Measurements from ENCODE around the gene FATE1. TPM values are rescaled to one million over a fixed set of nuclear protein-coding genes. Genes with fewer than 3 reads are reported as not detected.

The FATE1 gene
- total RNA-seq, 1 experiment from 2014 or later = not detected

GRCh38 chrX:151699746-151700145 is 16.1 kb upstream of the FATE1 start:
- H3K27me3 ChIP-seq (ENCODE audit: control insufficient read depth, insufficient read depth, low read length) = peaks cover 2% of the 10 kb centered on the region; the same call in 1 of the 2 replicates
- H3K4me3 ChIP-seq (ENCODE audit: insufficient read depth, low read depth, low read length) = no peak overlapping the region
- no peak for DNase-seq
- no peaks in the 10 kb centered on the region for H3K36me3 ChIP-seq (replicated peaks; ENCODE audit: control insufficient read depth, insufficient read depth, low read length)

GRCh38 chrX:151700581-151700980 is 15.3 kb upstream of the FATE1 start:
- Histone ChIP-seq H3K36me3 (replicated peaks; ENCODE audit: control insufficient read depth, insufficient read depth, low read length) (no peaks in the 10 kb centered on the region), H3K27me3 (ENCODE audit: control insufficient read depth, insufficient read depth, low read length) (no peaks in the 10 kb centered on the region; the same call in 1 of the 2 replicates), H3K4me3 (ENCODE audit: insufficient read depth, low read depth, low read length) (no peak overlapping the region)
- no peak for DNase-seq

- Histone ChIP-seq H3K36me3 (replicated peaks; ENCODE audit: control insufficient read depth, insufficient read depth, low read length) (no peaks in the 10 kb centered on the region), H3K27me3 (ENCODE audit: control insufficient read depth, insufficient read depth, low read length) (no peaks in the 10 kb centered on the region), H3K4me3 (ENCODE audit: insufficient read depth, low read depth, low read length) (no peak overlapping the region)
- no peak for DNase-seq
These were observed 14.8 kb upstream of the FATE1 start for GRCh38 chrX:151701071-151701470.

GRCh38 chrX:151701531-151701930 is 14.3 kb upstream of the FATE1 start:
- H3K36me3 ChIP-seq (replicated peaks; ENCODE audit: control insufficient read depth, insufficient read depth, low read length) = no peaks in the 10 kb centered on the region
- no peak overlapping the region for H3K4me3 ChIP-seq (ENCODE audit: insufficient read depth, low read depth, low read length)
- no peak for DNase-seq
- H3K27me3 ChIP-seq (ENCODE audit: control insufficient read depth, insufficient read depth, low read length) = no peaks in the 10 kb centered on the region

GRCh38 chrX:151702026-151702714 is 13.7 kb upstream of the FATE1 start:
- Histone ChIP-seq H3K4me3 (ENCODE audit: insufficient read depth, low read depth, low read length) (no peak overlapping the region), H3K27me3 (ENCODE audit: control insufficient read depth, insufficient read depth, low read length) (no peaks in the 10 kb centered on the region), H3K36me3 (replicated peaks; ENCODE audit: control insufficient read depth, insufficient read depth, low read length) (no peaks in the 10 kb centered on the region)
- no peak for DNase-seq

GRCh38 chrX:151702741-151703340 is 13.0 kb upstream of the FATE1 start:
- Histone ChIP-seq H3K36me3 (replicated peaks; ENCODE audit: control insufficient read depth, insufficient read depth, low read length) (no peaks in the 10 kb centered on the region), H3K4me3 (ENCODE audit: insufficient read depth, low read depth, low read length) (no peak overlapping the region), H3K27me3 (ENCODE audit: control insufficient read depth, insufficient read depth, low read length) (no peaks in the 10 kb centered on the region)
- no peak for DNase-seq

GRCh38 chrX:151703487-151703886 is 12.3 kb upstream of the FATE1 start:
- H3K36me3 ChIP-seq (replicated peaks; ENCODE audit: control insufficient read depth, insufficient read depth, low read length) = no peaks in the 10 kb centered on the region
- H3K27me3 ChIP-seq (ENCODE audit: control insufficient read depth, insufficient read depth, low read length) = no peaks in the 10 kb centered on the region
- no peak for DNase-seq
- no peak overlapping the region for H3K4me3 ChIP-seq (ENCODE audit: insufficient read depth, low read depth, low read length)

GRCh38 chrX:151704041-151704663 is 11.7 kb upstream of the FATE1 start:
- H3K27me3 ChIP-seq (ENCODE audit: control insufficient read depth, insufficient read depth, low read length) = no peaks in the 10 kb centered on the region
- no peak for DNase-seq
- H3K36me3 ChIP-seq (replicated peaks; ENCODE audit: control insufficient read depth, insufficient read depth, low read length) = no peaks in the 10 kb centered on the region
- no peak overlapping the region for H3K4me3 ChIP-seq (ENCODE audit: insufficient read depth, low read depth, low read length)

GRCh38 chrX:151708821-151709220 is 7.0 kb upstream of the FATE1 start:
- Histone ChIP-seq H3K4me3 (ENCODE audit: insufficient read depth, low read depth, low read length) (no peak overlapping the region), H3K36me3 (replicated peaks; ENCODE audit: control insufficient read depth, insufficient read depth, low read length) (no peaks in the 10 kb centered on the region), H3K27me3 (ENCODE audit: control insufficient read depth, insufficient read depth, low read length) (no peaks in the 10 kb centered on the region)
- DNase-seq = no peak

- no peak for DNase-seq
- H3K36me3 ChIP-seq (replicated peaks; ENCODE audit: control insufficient read depth, insufficient read depth, low read length) = no peaks in the 10 kb centered on the region
- H3K4me3 ChIP-seq (ENCODE audit: insufficient read depth, low read depth, low read length) = no peak overlapping the region
- no peaks in the 10 kb centered on the region for H3K27me3 ChIP-seq (ENCODE audit: control insufficient read depth, insufficient read depth, low read length)
These were observed 5.4 kb upstream of the FATE1 start for GRCh38 chrX:151710457-151710856.

- no peak for DNase-seq
- H3K4me3 ChIP-seq (ENCODE audit: insufficient read depth, low read depth, low read length) = no peak overlapping the region
- H3K27me3 ChIP-seq (ENCODE audit: control insufficient read depth, insufficient read depth, low read length) = no peaks in the 10 kb centered on the region
- H3K36me3 ChIP-seq (replicated peaks; ENCODE audit: control insufficient read depth, insufficient read depth, low read length) = no peaks in the 10 kb centered on the region
These were observed 4.7 kb upstream of the FATE1 start for GRCh38 chrX:151711154-151711553.

- Histone ChIP-seq H3K4me3 (ENCODE audit: insufficient read depth, low read depth, low read length) (no peak overlapping the region), H3K27me3 (ENCODE audit: control insufficient read depth, insufficient read depth, low read length) (no peaks in the 10 kb centered on the region), H3K36me3 (replicated peaks; ENCODE audit: control insufficient read depth, insufficient read depth, low read length) (no peaks in the 10 kb centered on the region)
- DNase-seq = no peak
These were observed 4.0 kb upstream of the FATE1 start for GRCh38 chrX:151711787-151712186.

GRCh38 chrX:151712253-151712652 is 3.6 kb upstream of the FATE1 start:
- DNase-seq = no peak
- H3K4me3 ChIP-seq (ENCODE audit: insufficient read depth, low read depth, low read length) = no peak overlapping the region
- no peaks in the 10 kb centered on the region for H3K36me3 ChIP-seq (replicated peaks; ENCODE audit: control insufficient read depth, insufficient read depth, low read length)

GRCh38 chrX:151713849-151714248 is 2.0 kb upstream of the FATE1 start:
- peak; percentile 76 for DNase-seq
- Histone ChIP-seq H3K36me3 (replicated peaks; ENCODE audit: control insufficient read depth, insufficient read depth, low read length) (no peaks in the 10 kb centered on the region), H3K4me3 (ENCODE audit: insufficient read depth, low read depth, low read length) (no peak overlapping the region), H3K27me3 (ENCODE audit: control insufficient read depth, insufficient read depth, low read length) (no peaks in the 10 kb centered on the region)

More at GRCh38 chrX:151712253-151712652, 3.6 kb upstream of the FATE1 start:
- no peaks in the 10 kb centered on the region for H3K27me3 ChIP-seq (ENCODE audit: control insufficient read depth, insufficient read depth, low read length)

- no peaks in the 10 kb centered on the region for H3K27me3 ChIP-seq (ENCODE audit: control insufficient read depth, insufficient read depth, low read length)
- H3K36me3 ChIP-seq (replicated peaks; ENCODE audit: control insufficient read depth, insufficient read depth, low read length) = no peaks in the 10 kb centered on the region
- H3K4me3 ChIP-seq (ENCODE audit: insufficient read depth, low read depth, low read length) = no peak overlapping the region
- no peak for DNase-seq
These were observed 1.5 kb upstream of the FATE1 start for GRCh38 chrX:151714362-151714761.

Measured in H7 (cell line).